OCI-LY7 (cell line): Measurements from ENCODE around the gene FDX2.

Experiments used
- CTCF ChIP-seq: fragments of 200-600 bp; sonication (generic); conservative IDR thresholded peaks from 2 replicates; pipeline ENCODE4 v1.5.1; 2014; ENCODE audit warnings: mild to moderate bottlenecking, antibody characterized with exemption, low read length, moderate library complexity, mixed read lengths
- EZH2phosphoT487 ChIP-seq: fragments of 200-600 bp; sonication (generic); IDR thresholded peaks from 2 replicates; pipeline ENCODE4 v1.6.1; 2018; ENCODE audit warnings: low read depth, borderline replicate concordance, mild to moderate bottlenecking, mixed run types, antibody characterized with exemption, low read length, moderate library complexity, mixed read lengths

- TF ChIP-seq CTCF: no peak
- TF ChIP-seq EZH2phosphoT487: no peak
These were observed 1.4 kb upstream of the FDX2 start for GRCh38 chr19:10317045-10317856.
